ENCODE measurements around the gene SPOCK1. TPM values are rescaled to one million over a fixed set of nuclear protein-coding genes. Genes with fewer than 3 reads are reported as not detected.
"Not testable (repeated sequence)": the region's sequence is repeated elsewhere in the genome, so short reads cannot be mapped to it uniquely, and the experiment has no call there.

SPOCK1 gene
- polyA plus RNA-seq, 4 donors = 8.9 to 11.3 (median 9.8) TPM

- DNase-seq (ENCODE audit: low read depth in 4 of 4, low spot score in 3 of 4) = no peak
Measured at GRCh38 chr5:137014731-137015130, 484.4 kb downstream of the SPOCK1 start.

GRCh38 chr5:137010226-137010625 lies 488.9 kb downstream of the SPOCK1 start:
- DNase-seq (ENCODE audit: low read depth in 4 of 4, low spot score in 3 of 4) = no peak

- DNase-seq (ENCODE audit: low read depth in 4 of 4, low spot score in 3 of 4) = no peak
Measured at GRCh38 chr5:137004279-137004678, 494.8 kb downstream of the SPOCK1 start.

- no peak for DNase-seq (ENCODE audit: low read depth in 4 of 4, low spot score in 3 of 4)
Measured at GRCh38 chr5:137001026-137001569, 498.0 kb downstream of the SPOCK1 start.

- no peak for DNase-seq (ENCODE audit: low read depth in 4 of 4, low spot score in 3 of 4)
Measured at GRCh38 chr5:136999787-137000186, 499.3 kb downstream of the SPOCK1 start.

GRCh38 chr5:136998854-136999357 lies 500.2 kb downstream of the SPOCK1 start:
- no peak for DNase-seq (ENCODE audit: low read depth in 4 of 4, low spot score in 3 of 4)

- DNase-seq (ENCODE audit: low read depth in 4 of 4, low spot score in 3 of 4) = no peak
Measured at GRCh38 chr5:136994154-136994553, 505.0 kb downstream of the SPOCK1 start.

GRCh38 chr5:136992796-136993489 lies 506.2 kb downstream of the SPOCK1 start:
- no peak for DNase-seq (ENCODE audit: low read depth in 4 of 4, low spot score in 3 of 4)

GRCh38 chr5:136985785-136986475 lies 513.2 kb downstream of the SPOCK1 start:
- DNase-seq (ENCODE audit: low read depth in 4 of 4, low spot score in 3 of 4) = no peak

- DNase-seq (ENCODE audit: low read depth in 4 of 4, low spot score in 3 of 4) = no peak
Measured at GRCh38 chr5:136984772-136985446, 514.2 kb downstream of the SPOCK1 start.

GRCh38 chr5:136981936-136982335 lies 517.2 kb downstream of the SPOCK1 start:
- no peak for DNase-seq (ENCODE audit: low read depth in 4 of 4, low spot score in 3 of 4)

- DNase-seq (ENCODE audit: low read depth in 4 of 4, low spot score in 3 of 4) = no peak
Measured at GRCh38 chr5:136979131-136979530, 520.0 kb downstream of the SPOCK1 start.

GRCh38 chr5:136963504-136963903 lies 535.6 kb downstream of the SPOCK1 start:
- no peak for DNase-seq (ENCODE audit: low read depth in 4 of 4, low spot score in 3 of 4)

GRCh38 chr5:136957428-136957827 lies 541.7 kb downstream of the SPOCK1 start:
- DNase-seq (ENCODE audit: low read depth in 4 of 4, low spot score in 3 of 4) = no peak

- not testable (repeated sequence) for DNase-seq (ENCODE audit: low read depth in 4 of 4, low spot score in 3 of 4)
Measured at GRCh38 chr5:136954142-136954541, 545.0 kb downstream of the SPOCK1 start.

- not testable (repeated sequence) for DNase-seq (ENCODE audit: low read depth in 4 of 4, low spot score in 3 of 4)
Measured at GRCh38 chr5:136953346-136954069, 545.6 kb downstream of the SPOCK1 start.

- no peak for DNase-seq (ENCODE audit: low read depth in 4 of 4, low spot score in 3 of 4)
Measured at GRCh38 chr5:136927571-136927970, 571.6 kb downstream of the SPOCK1 start.

GRCh38 chr5:136926073-136926472 lies 573.1 kb downstream of the SPOCK1 start:
- DNase-seq (ENCODE audit: low read depth in 4 of 4, low spot score in 3 of 4) = no peak
